ENCODE measurements around the gene CTH. TPM values are rescaled to one million over a fixed set of nuclear protein-coding genes. Genes with fewer than 3 reads are reported as not detected.

The CTH gene
- polyA plus RNA-seq, 1 experiment = 5.2 TPM

Small RNA genes within 50 kb of the gene (small RNA-seq; reads per million reads assigned to genes)
- not detected for gene RF00017 (ENCODE audit: insufficient read length, low read depth, low replicate concordance)

Other genes with a start within 250 kb of the CTH start
- 5.0 and 12.3 TPM in 2 replicates for gene LRRC40, start 205.7 kb upstream of the CTH start, polyA plus RNA-seq (2011; rRNA removed)
- gene SRSF11, start 189.9 kb upstream of the CTH start, polyA plus RNA-seq (2011; rRNA removed) = 208 and 229 TPM in 2 replicates
- gene ANKRD13C, start 56.5 kb upstream of the CTH start, polyA plus RNA-seq (2011; rRNA removed) = 7.8 and 11.1 TPM in 2 replicates